ENCODE measurements around the gene ARL11. TPM values are rescaled to one million over a fixed set of nuclear protein-coding genes. Genes with fewer than 3 reads are reported as not detected.

The ARL11 gene
- total RNA-seq, 2 experiments from 2014 or later: 1.9 TPM

GRCh38 chr13:49654011-49654410 lies 25.7 kb downstream of the ARL11 start:
- H3K27me3 Mint-ChIP-seq (ENCODE audit: low read depth): no peaks in the 10 kb centered on the region
- H3K4me3 Mint-ChIP-seq: no peak overlapping the region
- no peaks in the 10 kb centered on the region for H3K36me3 Mint-ChIP-seq (ENCODE audit: low read depth)
- no peak overlapping the region for H3K27ac Mint-ChIP-seq
- POLR2A ChIA-PET: no interaction called here
- CTCF ChIA-PET: interaction anchor here (0.8 kb wide), 1 partner anchor 17 kb away, joined by 4 read pairs; no protein-coding TSS in a partner anchor
- DNase-seq (no peak), ATAC-seq (no peak)
- no peaks in the 10 kb centered on the region for H3K4me1 Mint-ChIP-seq (ENCODE audit: low read depth)
- H3K9me3 Mint-ChIP-seq (ENCODE audit: insufficient read depth): no peaks in the 10 kb centered on the region

- DNase-seq: no peak
- no peaks in the 10 kb centered on the region for H3K4me1 Mint-ChIP-seq (ENCODE audit: low read depth)
- ChIA-PET CTCF (no interaction called here), POLR2A (no interaction called here)
- H3K27ac Mint-ChIP-seq: no peak overlapping the region
- no peaks in the 10 kb centered on the region for H3K27me3 Mint-ChIP-seq (ENCODE audit: low read depth)
- no peak overlapping the region for H3K4me3 Mint-ChIP-seq
- ATAC-seq: no peak
- H3K36me3 Mint-ChIP-seq (ENCODE audit: low read depth): no peaks in the 10 kb centered on the region
- no peaks in the 10 kb centered on the region for H3K9me3 Mint-ChIP-seq (ENCODE audit: insufficient read depth)
These were observed 27.6 kb downstream of the ARL11 start for GRCh38 chr13:49655906-49656305.

DNA sequence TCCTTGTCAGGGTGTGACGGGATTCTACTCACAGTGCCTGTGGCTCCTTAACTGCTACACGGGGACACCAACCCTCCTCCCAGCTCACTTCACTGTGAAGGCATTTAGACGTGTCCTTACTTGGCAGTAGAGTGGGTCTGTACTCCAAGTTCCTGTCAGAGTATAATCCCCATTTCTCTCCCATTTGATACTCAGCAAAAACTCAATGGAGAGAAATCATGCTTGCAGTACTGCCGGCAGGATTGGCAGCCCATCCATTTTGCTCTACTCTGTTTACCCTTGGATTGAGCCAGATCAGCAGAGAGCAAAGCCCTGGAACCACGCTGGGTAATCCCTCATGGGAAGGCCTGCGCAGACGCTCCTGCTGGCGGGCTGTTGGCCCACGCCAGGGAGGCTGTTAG lies 28.9 kb downstream of the ARL11 start:
- no peak overlapping the region for H3K27ac Mint-ChIP-seq
- no peaks in the 10 kb centered on the region for H3K36me3 Mint-ChIP-seq (ENCODE audit: low read depth)
- H3K4me1 Mint-ChIP-seq (ENCODE audit: low read depth): no peaks in the 10 kb centered on the region
- DNase-seq (no peak), ATAC-seq (no peak)
- H3K27me3 Mint-ChIP-seq (ENCODE audit: low read depth): no peaks in the 10 kb centered on the region
- ChIA-PET POLR2A (no interaction called here), CTCF (no interaction called here)
- H3K9me3 Mint-ChIP-seq (ENCODE audit: insufficient read depth): no peaks in the 10 kb centered on the region
- no peak overlapping the region for H3K4me3 Mint-ChIP-seq

GRCh38 chr13:49664606-49665005 lies 36.3 kb downstream of the ARL11 start:
- ATAC-seq (no peak), DNase-seq (no peak)
- H3K27ac Mint-ChIP-seq: no peak overlapping the region
- no peaks in the 10 kb centered on the region for H3K27me3 Mint-ChIP-seq (ENCODE audit: low read depth)
- ChIA-PET POLR2A (no interaction called here), CTCF (no interaction called here)
- peaks cover 18% of the 10 kb centered on the region for H3K36me3 Mint-ChIP-seq (ENCODE audit: low read depth)
- H3K4me3 Mint-ChIP-seq: no peak overlapping the region
- no peaks in the 10 kb centered on the region for H3K4me1 Mint-ChIP-seq (ENCODE audit: low read depth)
- H3K9me3 Mint-ChIP-seq (ENCODE audit: insufficient read depth): no peaks in the 10 kb centered on the region

- no peak overlapping the region for H3K27ac Mint-ChIP-seq
- no peaks in the 10 kb centered on the region for H3K4me1 Mint-ChIP-seq (ENCODE audit: low read depth)
- no peaks in the 10 kb centered on the region for H3K27me3 Mint-ChIP-seq (ENCODE audit: low read depth)
These were observed 39.5 kb downstream of the ARL11 start for GRCh38 chr13:49667773-49668172.

DNA sequence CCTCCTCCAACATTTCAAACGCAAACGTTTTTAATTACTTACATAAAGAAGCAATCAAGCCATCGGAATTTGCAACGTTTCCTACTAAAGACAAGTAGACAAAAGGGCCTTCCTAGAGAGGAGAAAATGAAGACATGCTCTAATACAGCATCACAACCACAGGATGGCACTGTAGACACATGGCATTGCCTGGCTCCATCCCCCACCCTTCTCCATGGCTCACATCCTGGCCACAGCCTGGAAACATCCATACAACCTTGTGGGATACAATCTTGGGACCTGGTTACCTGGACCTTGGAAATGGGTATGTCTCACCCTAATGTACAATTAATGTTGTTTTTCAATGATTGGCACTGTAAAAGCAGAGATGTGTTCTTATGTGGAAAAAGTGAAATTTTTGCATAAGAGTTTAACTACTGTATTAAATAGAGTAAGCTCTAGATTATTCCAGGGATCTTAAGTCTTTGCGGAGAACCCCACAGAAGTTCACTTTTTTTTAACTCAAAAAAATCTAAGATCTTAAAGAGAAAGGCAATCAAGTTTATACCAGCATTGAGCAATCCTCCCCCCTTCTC lies 41.5 kb downstream of the ARL11 start:
- Mint-ChIP-seq H3K27ac (no peak overlapping the region), H3K9me3 (ENCODE audit: insufficient read depth) (no peaks in the 10 kb centered on the region), H3K36me3 (ENCODE audit: low read depth) (peaks cover 13% of the 10 kb centered on the region), H3K27me3 (ENCODE audit: low read depth) (no peaks in the 10 kb centered on the region), H3K4me3 (no peak overlapping the region), H3K4me1 (ENCODE audit: low read depth) (no peaks in the 10 kb centered on the region)
- CTCF ChIA-PET: interaction anchor here (0.8 to 2.4 kb wide), 7 partner anchors 17 to 1242 kb away, joined by 3 to 6 read pairs (median 5); partner anchors contain the start of gene EBPL
- POLR2A ChIA-PET: no interaction called here
- DNase-seq (peak; percentile 43), ATAC-seq (no peak)

More at GRCh38 chr13:49667773-49668172, 39.5 kb downstream of the ARL11 start:
- ATAC-seq (no peak), DNase-seq (no peak)
- Mint-ChIP-seq H3K4me3 (no peak overlapping the region), H3K36me3 (ENCODE audit: low read depth) (peaks cover 18% of the 10 kb centered on the region), H3K9me3 (ENCODE audit: insufficient read depth) (no peaks in the 10 kb centered on the region)
- CTCF ChIA-PET: no interaction called here
- POLR2A ChIA-PET: no interaction called here

DNA sequence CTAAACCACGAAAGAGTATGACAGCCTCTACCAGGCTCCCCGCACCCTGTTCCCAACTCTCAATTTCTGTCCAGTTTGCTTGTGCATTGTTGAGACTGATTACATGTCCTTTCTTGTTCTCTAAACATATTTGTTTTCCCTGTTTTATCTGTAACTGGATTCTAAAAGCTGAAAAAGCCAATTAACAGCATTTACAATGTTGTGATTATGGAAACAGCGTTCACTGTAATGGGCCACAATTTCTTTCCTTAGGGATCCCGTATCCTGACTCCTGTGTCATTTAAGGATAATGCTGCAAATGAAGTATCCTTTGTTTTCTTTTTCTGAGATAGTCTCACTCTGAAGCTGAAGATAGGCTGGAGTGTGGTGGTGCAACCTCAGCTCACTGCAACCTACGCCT lies 42.5 kb downstream of the ARL11 start:
- POLR2A ChIA-PET: no interaction called here
- CTCF ChIA-PET: interaction anchor here (0.8 to 2.4 kb wide), 9 partner anchors 9 to 1241 kb away, joined by 3 to 6 read pairs (median 4); partner anchors contain the start of gene EBPL
- Mint-ChIP-seq H3K4me1 (ENCODE audit: low read depth) (no peaks in the 10 kb centered on the region), H3K27ac (no peak overlapping the region), H3K36me3 (ENCODE audit: low read depth) (peaks cover 11% of the 10 kb centered on the region), H3K4me3 (no peak overlapping the region), H3K9me3 (ENCODE audit: insufficient read depth) (no peaks in the 10 kb centered on the region), H3K27me3 (ENCODE audit: low read depth) (no peaks in the 10 kb centered on the region)
- no peak for DNase-seq
- no peak for ATAC-seq

DNA sequence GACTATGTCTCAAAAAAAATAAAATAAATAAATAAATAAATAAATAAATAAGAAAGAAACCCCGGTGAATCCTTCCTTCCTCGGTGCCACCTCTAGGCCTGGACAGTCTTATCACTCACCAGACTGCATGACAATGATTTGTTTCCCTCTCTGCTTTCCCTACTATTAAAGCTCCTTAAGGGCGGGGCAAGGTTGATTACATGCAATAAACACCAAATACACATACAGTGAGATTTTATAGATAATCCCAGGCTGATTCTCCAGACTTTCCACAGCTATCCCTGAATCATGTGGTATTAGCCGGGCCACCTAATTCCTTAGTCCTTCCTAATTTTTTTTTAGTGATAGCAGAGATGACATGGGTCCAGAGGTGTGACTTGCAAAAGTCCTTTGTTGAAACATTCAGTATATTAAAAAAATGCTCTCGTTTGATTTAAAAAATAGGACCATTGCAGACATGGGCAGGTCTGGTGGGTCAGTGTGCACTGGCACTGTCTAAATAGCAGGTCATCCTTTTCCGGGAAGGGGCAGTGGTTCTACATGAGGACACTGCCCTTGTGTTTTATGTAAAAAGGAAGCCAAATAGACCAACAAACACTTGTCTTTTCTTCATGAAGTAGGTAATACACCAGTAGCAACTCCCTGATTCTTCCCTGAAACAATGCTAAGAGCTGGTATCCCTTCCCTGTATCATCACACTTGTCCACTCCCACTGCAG lies 48.4 kb downstream of the ARL11 start:
- Mint-ChIP-seq H3K27ac (no peak overlapping the region), H3K4me1 (ENCODE audit: low read depth) (no peaks in the 10 kb centered on the region), H3K9me3 (ENCODE audit: insufficient read depth) (no peaks in the 10 kb centered on the region), H3K4me3 (no peak overlapping the region), H3K36me3 (ENCODE audit: low read depth) (no peaks in the 10 kb centered on the region), H3K27me3 (ENCODE audit: low read depth) (no peaks in the 10 kb centered on the region)
- ATAC-seq (no peak), DNase-seq (no peak)
- POLR2A ChIA-PET: no interaction called here
- CTCF ChIA-PET: no interaction called here

GRCh38 chr13:49678191-49678914 lies 50.0 kb downstream of the ARL11 start:
- Mint-ChIP-seq H3K4me3 (no peak overlapping the region), H3K9me3 (ENCODE audit: insufficient read depth) (no peaks in the 10 kb centered on the region), H3K4me1 (ENCODE audit: low read depth) (no peaks in the 10 kb centered on the region), H3K27me3 (ENCODE audit: low read depth) (no peaks in the 10 kb centered on the region), H3K36me3 (ENCODE audit: low read depth) (no peaks in the 10 kb centered on the region), H3K27ac (no peak overlapping the region)
- ChIA-PET CTCF (interaction anchor here (1.5 kb wide), 2 partner anchors 113 to 167 kb away, joined by 3 to 8 read pairs; no protein-coding TSS in a partner anchor), POLR2A (interaction anchor here (1.0 kb wide), 1 partner anchor 115 kb away, joined by 3 read pairs; no protein-coding TSS in a partner anchor)
- DNase-seq: no peak
- no peak for ATAC-seq

GRCh38 chr13:49679246-49679645 lies 50.9 kb downstream of the ARL11 start:
- ChIA-PET CTCF (interaction anchor here (1.3 to 1.5 kb wide), 3 partner anchors 8 to 166 kb away, joined by 3 to 8 read pairs (median 3); no protein-coding TSS in a partner anchor), POLR2A (interaction anchor here (1.0 kb wide), 1 partner anchor 114 kb away, joined by 3 read pairs; no protein-coding TSS in a partner anchor)
- Mint-ChIP-seq H3K36me3 (ENCODE audit: low read depth) (no peaks in the 10 kb centered on the region), H3K27ac (no peak overlapping the region), H3K4me1 (ENCODE audit: low read depth) (peaks cover 6% of the 10 kb centered on the region), H3K9me3 (ENCODE audit: insufficient read depth) (no peaks in the 10 kb centered on the region), H3K27me3 (ENCODE audit: low read depth) (no peaks in the 10 kb centered on the region), H3K4me3 (no peak overlapping the region)
- ATAC-seq: no peak
- DNase-seq: peak; percentile 33

DNA sequence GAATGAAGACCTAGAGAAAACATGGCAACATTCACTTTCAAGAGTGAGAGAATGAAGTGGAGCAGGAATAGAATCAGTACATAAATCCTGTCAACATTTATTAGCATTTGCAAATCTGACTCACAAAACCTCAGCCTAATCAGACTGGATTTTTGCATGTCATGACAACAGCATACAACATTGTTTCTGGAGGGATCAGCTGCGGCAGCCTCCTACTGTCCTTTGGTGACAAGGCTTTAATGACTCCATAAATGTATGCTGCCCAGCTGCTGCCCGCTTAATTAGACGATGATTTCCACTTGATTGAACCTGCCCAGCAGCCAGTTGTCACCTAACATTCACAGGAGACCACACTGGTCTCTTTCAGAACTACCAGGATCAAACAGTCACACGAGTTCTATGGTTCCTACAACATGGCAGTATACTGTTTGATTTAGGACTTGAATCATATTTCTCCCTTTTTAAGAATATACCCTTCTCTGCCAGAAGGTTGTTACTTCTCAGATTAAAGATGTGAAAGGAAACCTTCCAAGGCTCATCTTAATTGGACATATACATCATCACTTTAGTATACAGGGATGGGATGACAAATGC lies 53.6 kb downstream of the ARL11 start:
- no peaks in the 10 kb centered on the region for H3K36me3 Mint-ChIP-seq (ENCODE audit: low read depth)
- DNase-seq (no peak), ATAC-seq (no peak)
- no peak overlapping the region for H3K27ac Mint-ChIP-seq
- H3K4me1 Mint-ChIP-seq (ENCODE audit: low read depth): peaks cover 6% of the 10 kb centered on the region
- CTCF ChIA-PET: interaction anchor here (1.6 kb wide), 1 partner anchor 111 kb away, joined by 5 read pairs; the partner anchor contains the start of gene KPNA3
- H3K4me3 Mint-ChIP-seq: no peak overlapping the region
- no peaks in the 10 kb centered on the region for H3K9me3 Mint-ChIP-seq (ENCODE audit: insufficient read depth)
- no peaks in the 10 kb centered on the region for H3K27me3 Mint-ChIP-seq (ENCODE audit: low read depth)
- POLR2A ChIA-PET: no interaction called here
